Measurements from ENCODE around the gene HDAC8. TPM values are rescaled to one million over a fixed set of nuclear protein-coding genes. Genes with fewer than 3 reads are reported as not detected.

The HDAC8 gene
- total RNA-seq: 19.9 and 22.3 TPM in 2 replicates

DNA sequence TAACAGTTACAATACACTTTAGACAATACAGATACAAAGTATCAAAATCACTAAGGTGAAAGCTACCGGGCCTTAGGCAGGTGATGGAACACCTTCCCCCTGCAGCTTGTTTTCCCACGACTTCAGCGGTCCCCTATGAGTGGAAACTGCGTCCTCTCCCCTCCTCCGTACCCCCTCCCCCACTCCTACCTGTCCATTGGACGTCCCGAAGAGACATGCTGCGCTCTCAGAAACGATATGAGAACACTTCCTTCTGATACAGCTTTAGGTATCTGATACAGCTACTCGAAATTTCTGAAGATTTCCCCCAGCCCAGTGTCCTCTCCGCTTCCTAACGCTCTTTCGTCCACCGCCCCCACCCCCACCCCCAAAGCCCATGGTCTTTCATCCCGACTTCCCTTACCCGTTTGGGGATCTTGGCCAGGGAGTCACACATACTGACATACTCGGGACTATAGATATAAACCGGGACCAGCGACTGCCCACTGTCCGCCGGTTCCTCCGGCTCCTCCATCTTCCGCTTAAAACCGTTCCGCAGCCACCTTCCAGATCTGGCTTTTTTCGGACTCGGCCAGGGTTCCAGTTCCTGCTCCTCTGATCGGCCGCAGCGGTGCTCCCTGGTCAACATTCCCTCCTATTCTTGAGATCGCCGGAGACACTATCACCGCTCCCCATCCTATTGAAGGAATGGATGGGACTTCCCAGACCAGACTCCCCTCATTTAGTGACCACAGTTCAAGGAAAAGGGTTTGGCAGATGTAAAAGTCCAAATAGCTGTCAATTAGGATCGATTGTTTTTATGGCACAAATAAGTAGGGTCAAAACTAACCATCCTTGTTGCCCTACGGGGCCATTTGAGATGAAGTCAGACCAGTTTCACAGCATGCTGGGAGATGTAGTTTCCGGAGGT is at the start of gene HDAC8:
HDAC8 (minus strand) TSS at position 596 of the 910 bp plus-strand sequence; CDS start at position 514, 82 bp downstream.
- DNase-seq (ENCODE audit: low read depth): peak; percentile 42
- H3K27me3 ChIP-seq (ENCODE audit: control insufficient read depth, insufficient read depth, low read length): no peaks in the 10 kb centered on the region
- peak within 1 kb of the TSS; percentile 65 for H3K4me3 ChIP-seq (ENCODE audit: low read depth, low read length)
- TF ChIP-seq, protein P1, sequence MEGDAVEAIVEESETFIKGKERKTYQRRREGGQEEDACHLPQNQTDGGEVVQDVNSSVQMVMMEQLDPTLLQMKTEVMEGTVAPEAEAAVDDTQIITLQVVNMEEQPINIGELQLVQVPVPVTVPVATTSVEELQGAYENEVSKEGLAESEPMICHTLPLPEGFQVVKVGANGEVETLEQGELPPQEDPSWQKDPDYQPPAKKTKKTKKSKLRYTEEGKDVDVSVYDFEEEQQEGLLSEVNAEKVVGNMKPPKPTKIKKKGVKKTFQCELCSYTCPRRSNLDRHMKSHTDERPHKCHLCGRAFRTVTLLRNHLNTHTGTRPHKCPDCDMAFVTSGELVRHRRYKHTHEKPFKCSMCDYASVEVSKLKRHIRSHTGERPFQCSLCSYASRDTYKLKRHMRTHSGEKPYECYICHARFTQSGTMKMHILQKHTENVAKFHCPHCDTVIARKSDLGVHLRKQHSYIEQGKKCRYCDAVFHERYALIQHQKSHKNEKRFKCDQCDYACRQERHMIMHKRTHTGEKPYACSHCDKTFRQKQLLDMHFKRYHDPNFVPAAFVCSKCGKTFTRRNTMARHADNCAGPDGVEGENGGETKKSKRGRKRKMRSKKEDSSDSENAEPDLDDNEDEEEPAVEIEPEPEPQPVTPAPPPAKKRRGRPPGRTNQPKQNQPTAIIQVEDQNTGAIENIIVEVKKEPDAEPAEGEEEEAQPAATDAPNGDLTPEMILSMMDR (IDR thresholded peaks at IDR 0.05; ENCODE audit: insufficient read depth, low read length, poor library complexity, severe bottlenecking): no peak
- H3K36me3 ChIP-seq (ENCODE audit: control insufficient read depth, insufficient read depth, low read length): no peaks in the 10 kb centered on the region

DNA sequence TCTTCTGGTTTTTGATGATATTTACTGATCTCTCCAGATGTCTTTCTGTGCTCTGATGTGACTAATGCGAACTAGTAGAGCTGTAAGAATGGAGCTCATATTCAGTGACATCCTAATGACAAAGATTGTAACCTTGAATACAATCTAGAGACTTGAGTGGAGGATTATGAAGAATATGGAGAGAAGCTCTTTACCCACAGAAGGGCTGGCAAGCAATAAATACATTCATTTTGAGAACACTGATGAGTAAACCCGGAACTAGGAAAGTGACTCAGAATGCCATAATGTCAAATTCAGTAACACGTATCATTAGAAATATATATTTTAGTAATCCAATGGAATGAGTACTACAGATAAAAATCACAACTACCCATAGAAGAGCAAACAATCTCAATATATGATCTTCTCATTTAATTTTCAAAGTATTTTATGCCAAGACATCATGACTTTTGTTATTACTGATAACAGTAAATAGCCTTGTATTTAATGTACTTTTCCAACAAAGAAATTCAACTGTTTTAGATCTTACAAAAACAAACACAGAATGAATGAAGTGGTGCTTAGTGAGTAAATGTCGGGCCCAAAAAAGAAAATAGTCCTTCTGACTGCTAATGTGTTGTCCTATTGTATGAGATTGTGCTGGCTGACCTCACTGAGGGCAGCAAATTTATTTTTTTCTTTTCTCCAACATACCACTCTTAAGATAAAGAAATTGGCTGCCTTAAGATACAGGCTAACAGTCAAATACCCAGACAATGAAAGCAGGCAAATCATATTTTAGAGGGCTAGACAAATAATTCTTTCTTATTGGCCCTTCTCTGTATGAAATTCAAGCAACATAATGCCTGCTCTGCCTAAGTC is 49.2 kb upstream of the HDAC8 start:
- Histone ChIP-seq H3K27me3 (ENCODE audit: control insufficient read depth, insufficient read depth, low read length) (no peaks in the 10 kb centered on the region), H3K4me3 (ENCODE audit: low read depth, low read length) (no peak overlapping the region), H3K36me3 (ENCODE audit: control insufficient read depth, insufficient read depth, low read length) (no peaks in the 10 kb centered on the region)
- TF ChIP-seq, protein P1 (IDR thresholded peaks at IDR 0.05; ENCODE audit: insufficient read depth, low read length, poor library complexity, severe bottlenecking): no peak
- DNase-seq (ENCODE audit: low read depth): no peak

DNA sequence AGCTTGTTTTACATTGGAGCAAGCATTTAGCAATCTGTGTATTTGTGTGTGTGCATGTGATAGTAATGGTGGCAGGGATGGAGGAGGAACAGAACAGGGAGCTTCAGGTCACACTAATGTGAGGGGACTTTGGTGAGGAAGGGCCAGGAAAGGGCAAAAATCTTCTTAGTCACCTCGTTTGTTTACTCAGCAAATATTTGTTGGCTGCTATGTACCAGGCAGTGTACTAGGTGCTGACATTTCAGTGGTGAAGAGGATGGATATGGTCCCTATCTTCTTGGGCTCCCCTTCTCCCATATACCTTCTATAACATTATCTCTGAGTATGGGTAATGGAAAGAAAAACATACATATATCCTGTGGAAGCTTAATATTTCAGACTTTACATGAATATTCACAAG is 48.5 kb upstream of the HDAC8 start:
- H3K4me3 ChIP-seq (ENCODE audit: low read depth, low read length): no peak overlapping the region
- no peak for DNase-seq (ENCODE audit: low read depth)
- TF ChIP-seq, protein P1 (IDR thresholded peaks at IDR 0.05; ENCODE audit: insufficient read depth, low read length, poor library complexity, severe bottlenecking): no peak
- no peaks in the 10 kb centered on the region for H3K36me3 ChIP-seq (ENCODE audit: control insufficient read depth, insufficient read depth, low read length)
- H3K27me3 ChIP-seq (ENCODE audit: control insufficient read depth, insufficient read depth, low read length): no peaks in the 10 kb centered on the region

DNA sequence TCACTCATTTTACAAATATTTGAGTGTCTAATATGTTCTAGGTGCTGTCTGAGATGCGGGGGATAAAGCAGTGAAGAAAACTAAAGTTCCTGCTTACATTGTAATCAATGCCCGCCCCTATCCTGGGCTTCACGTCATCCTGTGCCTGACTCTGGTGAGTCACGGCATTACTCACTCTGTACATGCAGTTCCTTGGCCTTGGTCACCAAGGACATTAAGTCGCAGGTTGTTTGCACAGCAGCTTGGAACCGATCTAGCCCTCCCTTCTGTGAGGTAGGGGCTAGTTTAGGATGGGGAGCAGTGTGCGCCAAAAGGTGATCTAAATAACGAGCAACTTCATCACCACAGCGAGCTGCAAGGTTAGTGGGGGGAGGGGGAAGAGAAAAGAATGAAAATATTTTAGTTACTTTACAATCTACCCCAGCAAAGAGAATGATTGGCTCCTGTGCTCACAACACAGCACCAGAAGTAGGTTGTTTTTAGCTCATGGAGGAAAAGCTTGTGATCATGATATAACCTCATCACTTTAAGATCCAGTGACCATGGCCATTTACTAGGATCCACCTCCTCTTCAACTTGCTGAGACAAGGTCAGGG is 48.0 kb upstream of the HDAC8 start:
- TF ChIP-seq, protein P1 (IDR thresholded peaks at IDR 0.05; ENCODE audit: insufficient read depth, low read length, poor library complexity, severe bottlenecking): no peak
- H3K4me3 ChIP-seq (ENCODE audit: low read depth, low read length): no peak overlapping the region
- DNase-seq (ENCODE audit: low read depth): peak; percentile 65
- no peaks in the 10 kb centered on the region for H3K36me3 ChIP-seq (ENCODE audit: control insufficient read depth, insufficient read depth, low read length)
- no peaks in the 10 kb centered on the region for H3K27me3 ChIP-seq (ENCODE audit: control insufficient read depth, insufficient read depth, low read length)

DNA sequence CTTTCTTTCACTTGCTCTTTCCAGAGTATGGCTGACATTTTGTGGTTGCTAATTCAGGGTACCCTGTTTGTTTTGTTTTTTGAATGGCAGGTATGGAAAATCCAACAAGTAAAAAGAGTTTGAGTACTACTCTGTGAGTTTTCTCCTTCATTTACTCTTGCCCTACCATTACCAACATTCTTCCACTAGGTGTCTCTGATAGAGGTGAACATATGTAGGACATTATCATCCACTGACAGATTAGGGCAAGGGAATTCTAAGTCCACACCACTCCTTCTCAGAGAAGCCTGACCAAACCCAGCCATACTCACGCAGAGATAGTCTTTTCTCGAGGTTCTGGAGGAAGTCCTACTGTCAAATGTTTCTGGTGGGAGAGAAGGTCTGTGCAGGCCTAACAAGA is 36.7 kb upstream of the HDAC8 start:
- H3K36me3 ChIP-seq (ENCODE audit: control insufficient read depth, insufficient read depth, low read length): no peaks in the 10 kb centered on the region
- H3K27me3 ChIP-seq (ENCODE audit: control insufficient read depth, insufficient read depth, low read length): no peaks in the 10 kb centered on the region
- TF ChIP-seq, protein P1 (IDR thresholded peaks at IDR 0.05; ENCODE audit: insufficient read depth, low read length, poor library complexity, severe bottlenecking): no peak
- no peak overlapping the region for H3K4me3 ChIP-seq (ENCODE audit: low read depth, low read length)
- no peak for DNase-seq (ENCODE audit: low read depth)

Measured in kidney epithelial cell (primary cell).